Ovary (tissue), 3 donors: Measurements from ENCODE around the gene FECH.

ENCODE experiments used
- POLR2A ChIP-seq: fragments of 450-650 bp; IDR thresholded peaks from one replicate; pipeline ENCODE4 v1.6.1; 2017; ENCODE audit warnings: antibody characterized with exemption, mild to moderate bottlenecking, moderate library complexity
- TF ChIP-seq, protein P1 (sequence below), 3 donors: fragments of 450-650 bp in 2 of 3; fragments of 200-600 bp in 1 of 3; IDR thresholded peaks; one replicate each; pipeline versions ENCODE4 v1.5.1 to v1.8.0; 2016 to 2022; ENCODE audit warnings: antibody characterized with exemption in 3 of 3, mild to moderate bottlenecking in 1 of 3
- donor health status: DM: no; HTN: no; CAD: no.

- TF ChIP-seq, protein P1, sequence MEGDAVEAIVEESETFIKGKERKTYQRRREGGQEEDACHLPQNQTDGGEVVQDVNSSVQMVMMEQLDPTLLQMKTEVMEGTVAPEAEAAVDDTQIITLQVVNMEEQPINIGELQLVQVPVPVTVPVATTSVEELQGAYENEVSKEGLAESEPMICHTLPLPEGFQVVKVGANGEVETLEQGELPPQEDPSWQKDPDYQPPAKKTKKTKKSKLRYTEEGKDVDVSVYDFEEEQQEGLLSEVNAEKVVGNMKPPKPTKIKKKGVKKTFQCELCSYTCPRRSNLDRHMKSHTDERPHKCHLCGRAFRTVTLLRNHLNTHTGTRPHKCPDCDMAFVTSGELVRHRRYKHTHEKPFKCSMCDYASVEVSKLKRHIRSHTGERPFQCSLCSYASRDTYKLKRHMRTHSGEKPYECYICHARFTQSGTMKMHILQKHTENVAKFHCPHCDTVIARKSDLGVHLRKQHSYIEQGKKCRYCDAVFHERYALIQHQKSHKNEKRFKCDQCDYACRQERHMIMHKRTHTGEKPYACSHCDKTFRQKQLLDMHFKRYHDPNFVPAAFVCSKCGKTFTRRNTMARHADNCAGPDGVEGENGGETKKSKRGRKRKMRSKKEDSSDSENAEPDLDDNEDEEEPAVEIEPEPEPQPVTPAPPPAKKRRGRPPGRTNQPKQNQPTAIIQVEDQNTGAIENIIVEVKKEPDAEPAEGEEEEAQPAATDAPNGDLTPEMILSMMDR (IDR thresholded peaks at IDR 0.05) = no peak
- TF ChIP-seq POLR2A = no peak
These were observed 3.1 kb downstream of the FECH start for GRCh38 chr18:57583297-57583835.
